SK-N-SH (cell line): ENCODE results near the gene ANKAR. TPM values are rescaled to one million over a fixed set of nuclear protein-coding genes. Genes with fewer than 3 reads are reported as not detected.

Source experiments
- polyA plus RNA-seq, 3 experiments: library from polyadenylated mRNA; depleted of rRNA; stranded (reverse); fragments of >200 nt; gene quantifications; 2 replicates each; pipeline ENCODE4 v1.2.3, GENCODE V29; 2012

The ANKAR gene
- polyA plus RNA-seq, 1 of the 3 experiments (the other 2 are of a cell fraction), result 1.6 TPM

Other genes starting within 250 kb of the ANKAR start
- 25.6 and 37.4 TPM in 2 replicates for gene WDR75, start 233.2 kb upstream of the ANKAR start, polyA plus RNA-seq (2012; rRNA removed)
- 1.8 and 2.1 TPM in 2 replicates for gene SLC40A1, start 93.9 kb upstream of the ANKAR start, polyA plus RNA-seq (2012; rRNA removed)
- 15.5 and 19.5 TPM in 2 replicates for gene ASNSD1, start 13.2 kb upstream of the ANKAR start, polyA plus RNA-seq (2012; rRNA removed)
- gene OSGEPL1, start 88.1 kb downstream of the ANKAR start, polyA plus RNA-seq (2012; rRNA removed), result 5.8 and 8.3 TPM in 2 replicates
- gene ORMDL1, start 109.7 kb downstream of the ANKAR start, polyA plus RNA-seq (2012; rRNA removed), result 99.2 and 196 TPM in 2 replicates
- 7.7 and 9.6 TPM in 2 replicates for gene PMS1, start 109.8 kb downstream of the ANKAR start, polyA plus RNA-seq (2012; rRNA removed)